Neural crest cell (in vitro differentiated cells): ENCODE results near the gene BBOF1. TPM values are rescaled to one million over a fixed set of nuclear protein-coding genes. Genes with fewer than 3 reads are reported as not detected.
"Not testable (repeated sequence)": the region's sequence is repeated elsewhere in the genome, so short reads cannot be mapped to it uniquely, and the experiment has no call there.

Source experiments
- DNase-seq: peaks from one replicate; pipeline ENCODE4 v3.0.0; 2021; ENCODE audit warnings: low read depth, mixed read lengths, low spot score
- H3K27ac Mint-ChIP-seq: one replicate; pipeline ENCODE4 v1.8.0; 2021; ENCODE audit warnings: mild to moderate bottlenecking, mixed read lengths; ENCODE audit not compliant: unreplicated experiment
- H3K27me3 Mint-ChIP-seq: 2 replicates; pipeline ENCODE4 v1.8.0; 2021; ENCODE audit warnings: low read depth, mild to moderate bottlenecking, mixed read lengths
- H3K36me3 Mint-ChIP-seq: 2 replicates; pipeline ENCODE4 v1.8.0; 2021; ENCODE audit warnings: low read depth, mild to moderate bottlenecking, mixed read lengths
- H3K4me1 Mint-ChIP-seq: 2 replicates; pipeline ENCODE4 v1.8.0; 2021; ENCODE audit warnings: mixed read lengths
- H3K4me3 Mint-ChIP-seq: one replicate; pipeline ENCODE4 v1.8.0; 2021; ENCODE audit warnings: mild to moderate bottlenecking, mixed read lengths
- H3K9me3 Mint-ChIP-seq: 2 replicates; pipeline ENCODE4 v1.8.0; 2021; ENCODE audit warnings: mixed read lengths
- CTCF ChIP-seq: fragments of 200-600 bp; sonication (generic); conservative IDR thresholded peaks from 2 replicates; pipeline ENCODE4 v1.5.0; 2021; ENCODE audit warnings: antibody characterized with exemption, mild to moderate bottlenecking
- total RNA-seq: library from RNA; stranded (reverse); gene quantifications from 2 replicates; pipeline ENCODE4 v1.2.1, GENCODE V29; 2021

BBOF1 gene
- total RNA-seq, 1 donor from 2014 or later, result 2.7 TPM

- Mint-ChIP-seq H3K4me1 (no peaks in the 10 kb centered on the region), H3K9me3 (no peaks in the 10 kb centered on the region), H3K27ac (no peak overlapping the region), H3K4me3 (no peak overlapping the region), H3K27me3 (no peaks in the 10 kb centered on the region), H3K36me3 (no peaks in the 10 kb centered on the region)
- no peak for DNase-seq
- TF ChIP-seq CTCF, result no peak
Observed at GRCh38 chr14:73998726-73999125, 20.4 kb upstream of the BBOF1 start.

- not testable (repeated sequence) for H3K27ac Mint-ChIP-seq, DNase-seq, H3K4me1 Mint-ChIP-seq, H3K27me3 Mint-ChIP-seq, H3K9me3 Mint-ChIP-seq, H3K36me3 Mint-ChIP-seq, H3K4me3 Mint-ChIP-seq
Observed at GRCh38 chr14:74005664-74006063, 13.5 kb upstream of the BBOF1 start.

- DNase-seq, result no peak
- Mint-ChIP-seq H3K27me3 (no peaks in the 10 kb centered on the region), H3K4me1 (no peaks in the 10 kb centered on the region), H3K27ac (no peak overlapping the region), H3K9me3 (no peaks in the 10 kb centered on the region), H3K4me3 (no peak overlapping the region), H3K36me3 (no peaks in the 10 kb centered on the region)
- TF ChIP-seq CTCF, result no peak
Observed at GRCh38 chr14:74008843-74009499, 10.2 kb upstream of the BBOF1 start.

- H3K27me3 Mint-ChIP-seq, result no peaks in the 10 kb centered on the region
- no peaks in the 10 kb centered on the region for H3K9me3 Mint-ChIP-seq
- no peak overlapping the region for H3K27ac Mint-ChIP-seq
- DNase-seq, result no peak
- TF ChIP-seq CTCF, result no peak
- peaks cover 10% of the 10 kb centered on the region for H3K4me1 Mint-ChIP-seq
- no peak overlapping the region for H3K4me3 Mint-ChIP-seq
- no peaks in the 10 kb centered on the region for H3K36me3 Mint-ChIP-seq
Observed at GRCh38 chr14:74014299-74014698, 4.8 kb upstream of the BBOF1 start.

GRCh38 chr14:74015176-74015575, 4.0 kb upstream of the BBOF1 start:
- peaks cover 19% of the 10 kb centered on the region for H3K4me1 Mint-ChIP-seq
- no peak for TF ChIP-seq CTCF
- no peak for DNase-seq
- no peaks in the 10 kb centered on the region for H3K9me3 Mint-ChIP-seq
- no peak overlapping the region for H3K27ac Mint-ChIP-seq
- no peaks in the 10 kb centered on the region for H3K36me3 Mint-ChIP-seq
- no peaks in the 10 kb centered on the region for H3K27me3 Mint-ChIP-seq
- no peak overlapping the region for H3K4me3 Mint-ChIP-seq

GRCh38 chr14:74015963-74016362, 3.2 kb upstream of the BBOF1 start:
- H3K9me3 Mint-ChIP-seq, result no peaks in the 10 kb centered on the region
- H3K27ac Mint-ChIP-seq, result no peak overlapping the region
- peak overlapping the region; percentile 41 for H3K4me3 Mint-ChIP-seq
- H3K27me3 Mint-ChIP-seq, result no peaks in the 10 kb centered on the region
- peaks cover 20% of the 10 kb centered on the region for H3K4me1 Mint-ChIP-seq
- no peak for TF ChIP-seq CTCF
- DNase-seq, result no peak
- no peaks in the 10 kb centered on the region for H3K36me3 Mint-ChIP-seq
